ENCODE data around the gene AP3B2. TPM values are rescaled to one million over a fixed set of nuclear protein-coding genes. Genes with fewer than 3 reads are reported as not detected.

AP3B2 gene
- total RNA-seq, 1 experiment from 2014 or later = 0.07 TPM

DNA sequence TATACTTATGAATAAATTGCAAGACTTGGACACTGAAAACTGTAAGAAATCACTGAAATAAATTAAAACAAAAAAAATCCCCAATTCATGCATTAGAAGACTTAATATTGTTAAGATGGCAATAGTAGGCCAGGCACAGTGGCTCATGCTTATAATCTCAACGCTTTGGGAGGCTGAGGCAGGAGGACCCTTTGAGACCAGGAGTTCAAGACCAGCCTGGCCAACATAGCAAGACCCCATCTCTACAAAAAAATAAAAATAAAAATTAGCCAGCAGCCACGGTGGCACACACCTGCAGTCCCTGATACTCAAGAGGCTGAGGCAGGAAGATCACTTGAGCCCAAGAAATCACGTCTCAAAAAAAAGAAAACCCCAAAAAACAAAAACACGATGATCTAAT is 98.3 kb downstream of the AP3B2 start:
- no peaks in the 10 kb centered on the region for H3K36me3 ChIP-seq (ENCODE audit: control insufficient read depth in 1 of 2, insufficient read depth in 2 of 2, low read length in 2 of 2)
- no peak overlapping the region for H3K4me2 ChIP-seq (ENCODE audit: low read length)
- ChIA-PET POLR2A (no interaction called here), RAD21 (ENCODE audit: low non-redundant PET in 1 of 2, low total read pairs in 2 of 2, uncharacterized antibody in 2 of 2, unreplicated experiment in 2 of 2) (no interaction called here), CTCF (no interaction called here)
- no peaks in the 10 kb centered on the region for H3K79me2 ChIP-seq (ENCODE audit: insufficient read depth, low read length)
- intact Hi-C loops (cut with micrococcal nuclease) = no loop called here
- ATAC-seq (no peak), DNase-seq (ENCODE audit: low read depth, low spot score) (no peak)
- no peaks in the 10 kb centered on the region for H3K9me2 ChIP-seq (ENCODE audit: insufficient read depth)
- TF ChIP-seq SP1 (IDR thresholded peaks at IDR 0.05; ENCODE audit: low read depth) (no peak), SIN3A (IDR thresholded peaks at IDR 0.05; ENCODE audit: low read depth) (no peak), POLR2AphosphoS5 (IDR thresholded peaks at IDR 0.05; ENCODE audit: low read depth, low read length) (no peak), ELF1 (IDR thresholded peaks at IDR 0.05; ENCODE audit: borderline replicate concordance, low read depth) (no peak), SRF (IDR thresholded peaks at IDR 0.05; ENCODE audit: low read depth) (no peak), EZH2phosphoT487 (IDR thresholded peaks at IDR 0.05; ENCODE audit: borderline replicate concordance) (no peak)
- H2AFZ ChIP-seq (ENCODE audit: low read depth, low read length, poor library complexity, severe bottlenecking) = no peak overlapping the region
- no TSS peak for BruUV-seq (replicated peaks)
- H3K4me1 ChIP-seq (ENCODE audit: control insufficient read depth in 1 of 2, insufficient read depth in 2 of 2, low read length in 2 of 2) = no peaks in the 10 kb centered on the region
- no peaks in the 10 kb centered on the region for H3K9me3 ChIP-seq (ENCODE audit: control insufficient read depth in 1 of 2, insufficient read depth in 1 of 2, low read depth in 1 of 2, low read length in 2 of 2)
- no peaks in the 10 kb centered on the region for H3K27me3 ChIP-seq (ENCODE audit: insufficient read depth, low read length)
- no peaks in the 10 kb centered on the region for H4K20me1 ChIP-seq (ENCODE audit: insufficient read depth)
- no peak overlapping the region for H3K9ac ChIP-seq (ENCODE audit: low read length)
- no peak overlapping the region for H3K4me3 ChIP-seq (replicated peaks in 1 of 2; ENCODE audit: low read depth in 1 of 2, low read length in 2 of 2)
- H3K27ac ChIP-seq (ENCODE audit: low read depth, low read length) = no peak overlapping the region

Other genes with a start within 250 kb of the AP3B2 start
- gene RPS17, start 169.4 kb downstream of the AP3B2 start, total RNA-seq (2021; ENCODE audit: unreplicated experiment) = 2,385 TPM
- gene CPEB1, start 62.5 kb downstream of the AP3B2 start, total RNA-seq (2021; ENCODE audit: unreplicated experiment) = not detected
- not detected for gene FSD2, start 96.2 kb upstream of the AP3B2 start, total RNA-seq (2021; ENCODE audit: unreplicated experiment)
- gene WHAMM, start 99.8 kb upstream of the AP3B2 start, total RNA-seq (2021; ENCODE audit: unreplicated experiment) = 7.1 TPM
- gene HOMER2, start 242.8 kb upstream of the AP3B2 start, total RNA-seq (2021; ENCODE audit: unreplicated experiment) = 3.9 TPM

Measured in HCT116 (cell line).